HG03571 (cell line): ENCODE measurements around the gene NLGN2.
"Not testable (repeated sequence)": the region's sequence is repeated elsewhere in the genome, so short reads cannot be mapped to it uniquely, and the experiment has no call there.

Experiments
- ATAC-seq: cut with Tn5 transposase; IDR thresholded peaks from one replicate; pipeline ENCODE4 v1.9.1; 2021; ENCODE audit not compliant: unreplicated experiment

The NLGN2 gene

GRCh38 chr17:7407485-7408251 lies at the start of gene NLGN2:
Gene NLGN2, plus strand, starts transcription at chr17:7407845. Its CDS starts 411 bp downstream, at chr17:7408256.
- no peak for ATAC-seq

- ATAC-seq = no peak
Measured at GRCh38 chr17:7361906-7362305, 45.7 kb upstream of the NLGN2 start.

GRCh38 chr17:7363311-7363710 lies 44.3 kb upstream of the NLGN2 start:
- no peak for ATAC-seq

GRCh38 chr17:7365963-7366362 lies 41.7 kb upstream of the NLGN2 start:
- ATAC-seq = not testable (repeated sequence)

GRCh38 chr17:7367083-7367482 lies 40.6 kb upstream of the NLGN2 start:
- no peak for ATAC-seq

GRCh38 chr17:7367918-7368598 lies 39.6 kb upstream of the NLGN2 start:
- no peak for ATAC-seq

GRCh38 chr17:7368599-7368994 lies 39.0 kb upstream of the NLGN2 start:
- ATAC-seq = not testable (repeated sequence)

- ATAC-seq = no peak
Measured at GRCh38 chr17:7369825-7370224, 37.8 kb upstream of the NLGN2 start.

GRCh38 chr17:7370853-7371252 lies 36.8 kb upstream of the NLGN2 start:
- no peak for ATAC-seq

GRCh38 chr17:7374353-7374752 lies 33.3 kb upstream of the NLGN2 start:
- no peak for ATAC-seq

GRCh38 chr17:7379134-7379533 lies 28.5 kb upstream of the NLGN2 start:
- ATAC-seq = no peak

GRCh38 chr17:7380321-7380720 lies 27.3 kb upstream of the NLGN2 start:
- no peak for ATAC-seq

GRCh38 chr17:7380855-7381683 lies 26.6 kb upstream of the NLGN2 start, which contains the start of gene TNK1:
Gene TNK1, plus strand, starts transcription at chr17:7381089. Its CDS starts 1,838 bp downstream, at chr17:7382927.
- ATAC-seq = no peak

- ATAC-seq = no peak
Measured at GRCh38 chr17:7382901-7383300, 24.7 kb upstream of the NLGN2 start.

GRCh38 chr17:7383371-7383741 lies 24.3 kb upstream of the NLGN2 start:
- no peak for ATAC-seq

GRCh38 chr17:7383742-7384488 lies 23.7 kb upstream of the NLGN2 start:
- peak; percentile 71 for ATAC-seq

GRCh38 chr17:7384489-7385081 lies 23.1 kb upstream of the NLGN2 start:
- ATAC-seq = no peak

GRCh38 chr17:7388856-7389255 lies 18.8 kb upstream of the NLGN2 start:
- ATAC-seq = no peak

- ATAC-seq = no peak
Measured at GRCh38 chr17:7389924-7390910, 17.4 kb upstream of the NLGN2 start.
